OCI-LY7 (cell line): Measurements from ENCODE around the gene ELL. TPM values are rescaled to one million over a fixed set of nuclear protein-coding genes. Genes with fewer than 3 reads are reported as not detected.

Source experiments
- BruUV-seq: library from RNA; stranded (reverse); fragments of 400-500 nt; replicated peaks from 2 replicates; lab custom pipeline; 2021; lab: Mats Ljungman, UMichigan
- CTCF ChIA-PET: fragments of 300-600 bp; sonication (Branson Sonifier 250); formaldehyde crosslinking; loops from one replicate; lab custom pipeline; 2022; ENCODE audit warnings: antibody characterized with exemption; ENCODE audit not compliant: unreplicated experiment; lab: Charles Lee
- POLR2A ChIA-PET: fragments of 300-600 bp; sonication (Branson Sonifier 250); formaldehyde crosslinking; loops from one replicate; lab custom pipeline; 2022; ENCODE audit warnings: antibody characterized with exemption; lab: Charles Lee
- DNase-seq: peaks from one replicate; pipeline ENCODE4 v3.0.0-alpha.2; 2015; ENCODE audit warnings: low spot score
- H2AFZ ChIP-seq: fragments of 200-600 bp; sonication (generic), shearing (Covaris generic); 2 replicates; pipeline ENCODE4 v1.6.1; 2014; ENCODE audit warnings: mild to moderate bottlenecking, antibody characterized with exemption, low read length, moderate library complexity
- H3K27ac ChIP-seq: fragments of 200-600 bp; sonication (generic); 2 replicates; pipeline ENCODE4 v1.5.1; 2014; ENCODE audit warnings: mixed run types, low read depth, mild to moderate bottlenecking, moderate library complexity, low read length, inconsistent platforms; ENCODE audit not compliant: poor library complexity, severe bottlenecking
- H3K36me3 ChIP-seq: fragments of 200-600 bp; sonication (generic); 2 replicates; pipeline ENCODE4 v1.6.1; 2014; ENCODE audit warnings: mild to moderate bottlenecking, antibody characterized with exemption, low read length, moderate library complexity, mixed read lengths; ENCODE audit not compliant: insufficient read depth
- H3K4me1 ChIP-seq: fragments of 200-600 bp; sonication (generic); 2 replicates; pipeline ENCODE4 v1.5.1; 2014; ENCODE audit warnings: mild to moderate bottlenecking, low read length; ENCODE audit not compliant: insufficient read depth, poor library complexity, severe bottlenecking
- H3K4me2 ChIP-seq: fragments of 200-600 bp; sonication (generic); 2 replicates; pipeline ENCODE4 v1.6.1; 2014; ENCODE audit warnings: mild to moderate bottlenecking, low read length
- H3K4me3 ChIP-seq: fragments of 200-600 bp; sonication (generic); 2 replicates; pipeline ENCODE4 v1.5.1; 2014; ENCODE audit warnings: mild to moderate bottlenecking, low read depth, low read length; ENCODE audit not compliant: poor library complexity, severe bottlenecking
- H3K79me2 ChIP-seq: fragments of 200-600 bp; sonication (generic); 2 replicates; pipeline ENCODE4 v1.6.1; 2016; ENCODE audit warnings: low read depth, mild to moderate bottlenecking, low read length, moderate library complexity, mixed read lengths; ENCODE audit not compliant: insufficient read depth
- H3K9me2 ChIP-seq: fragments of 200-600 bp; sonication (generic); 2 replicates; pipeline ENCODE4 v1.6.1; 2016; ENCODE audit warnings: mild to moderate bottlenecking, low read length, mixed read lengths; ENCODE audit not compliant: insufficient read depth
- H3K9me3 ChIP-seq: fragments of 200-600 bp; sonication (generic); 2 replicates; pipeline ENCODE4 v1.6.1; 2014; ENCODE audit warnings: mild to moderate bottlenecking, mixed run types, low read length, mixed read lengths
- H4K20me1 ChIP-seq: fragments of 200-600 bp; sonication (generic); 2 replicates; pipeline ENCODE4 v1.6.1; 2014; ENCODE audit warnings: mild to moderate bottlenecking, antibody characterized with exemption, low read length, moderate library complexity, mixed read lengths; ENCODE audit not compliant: insufficient read depth
- CTCF ChIP-seq: fragments of 200-600 bp; sonication (generic); conservative IDR thresholded peaks from 2 replicates; pipeline ENCODE4 v1.5.1; 2014; ENCODE audit warnings: mild to moderate bottlenecking, antibody characterized with exemption, low read length, moderate library complexity, mixed read lengths
- EZH2phosphoT487 ChIP-seq: fragments of 200-600 bp; sonication (generic); IDR thresholded peaks from 2 replicates; pipeline ENCODE4 v1.6.1; 2018; ENCODE audit warnings: low read depth, borderline replicate concordance, mild to moderate bottlenecking, mixed run types, antibody characterized with exemption, low read length, moderate library complexity, mixed read lengths
- intact Hi-C: fragments of 100-400 bp; cut with micrococcal nuclease; formaldehyde crosslinking; loops from one replicate; pipeline ENCODE4 v1.10.0; 2022; ENCODE audit not compliant: unreplicated experiment
- total RNA-seq, 2 experiments: library from RNA; depleted of rRNA in 1 of 2; stranded (reverse); fragments of >200 nt in 1 of 2; shearing (Covaris generic) in 1 of 2; gene quantifications; 2 replicates each; pipeline ENCODE4 v1.2.3, GENCODE V29; 2014 to 2022

The ELL gene
- total RNA-seq, 2 experiments from 2014 or later = 14.4 to 24.6 TPM

GRCh38 chr19:18415178-18415867 is 106.5 kb downstream of the ELL start:
- ChIA-PET POLR2A (interaction anchor here (0.6 to 1.0 kb wide), 2 partner anchors 10 to 209 kb away, joined by 3 read pairs; no protein-coding TSS in a partner anchor), CTCF (no interaction called here)
- DNase-seq = no peak
- no peak overlapping the region for H3K27ac ChIP-seq
- peaks cover 50% of the 10 kb centered on the region for H3K4me1 ChIP-seq
- H2AFZ ChIP-seq = peak overlapping the region; percentile 47
- H4K20me1 ChIP-seq = no peaks in the 10 kb centered on the region
- intact Hi-C loops = no loop called here
- BruUV-seq = no TSS peak
- H3K79me2 ChIP-seq = peaks cover 2% of the 10 kb centered on the region; the same call in 1 of the 2 replicates
- no peaks in the 10 kb centered on the region for H3K9me3 ChIP-seq
- H3K9me2 ChIP-seq = no peaks in the 10 kb centered on the region
- no peaks in the 10 kb centered on the region for H3K36me3 ChIP-seq
- H3K4me2 ChIP-seq = peak overlapping the region; percentile 40
- no peak for TF ChIP-seq CTCF
- H3K4me3 ChIP-seq = no peak overlapping the region

- Histone ChIP-seq H3K4me1 (peaks cover 50% of the 10 kb centered on the region), H4K20me1 (no peaks in the 10 kb centered on the region), H3K9me2 (no peaks in the 10 kb centered on the region), H2AFZ (peak overlapping the region; percentile 47), H3K9me3 (no peaks in the 10 kb centered on the region), H3K4me3 (no peak overlapping the region), H3K36me3 (no peaks in the 10 kb centered on the region), H3K79me2 (no peaks in the 10 kb centered on the region), H3K4me2 (peak overlapping the region; percentile 40), H3K27ac (no peak overlapping the region)
- no TSS peak for BruUV-seq
- CTCF ChIA-PET = no interaction called here
- DNase-seq = no peak
- POLR2A ChIA-PET = interaction anchor here (0.6 kb wide), 1 partner anchor 208 kb away, joined by 3 read pairs; no protein-coding TSS in a partner anchor
- TF ChIP-seq CTCF (no peak), EZH2phosphoT487 (no peak)
- intact Hi-C loops = no loop called here
Measured at GRCh38 chr19:18414504-18415177, 107.2 kb downstream of the ELL start.
